GM12892 (cell line): Measurements from ENCODE around the gene GCLC.

ENCODE experiments used
- POLR2A ChIP-seq: IDR thresholded peaks from 2 replicates; pipeline ENCODE4 v1.6.1; 2011; ENCODE audit warnings: low read depth, low read length, control low read depth
- POLR2AphosphoS5 ChIP-seq: IDR thresholded peaks from 2 replicates; pipeline ENCODE4 v1.6.1; 2011; ENCODE audit warnings: low read depth, low read length, control low read depth
- TAF1 ChIP-seq: IDR thresholded peaks from 2 replicates; pipeline ENCODE4 v1.6.1; 2011; ENCODE audit warnings: low read depth, mild to moderate bottlenecking, control low read depth, low read length, borderline replicate concordance

DNA sequence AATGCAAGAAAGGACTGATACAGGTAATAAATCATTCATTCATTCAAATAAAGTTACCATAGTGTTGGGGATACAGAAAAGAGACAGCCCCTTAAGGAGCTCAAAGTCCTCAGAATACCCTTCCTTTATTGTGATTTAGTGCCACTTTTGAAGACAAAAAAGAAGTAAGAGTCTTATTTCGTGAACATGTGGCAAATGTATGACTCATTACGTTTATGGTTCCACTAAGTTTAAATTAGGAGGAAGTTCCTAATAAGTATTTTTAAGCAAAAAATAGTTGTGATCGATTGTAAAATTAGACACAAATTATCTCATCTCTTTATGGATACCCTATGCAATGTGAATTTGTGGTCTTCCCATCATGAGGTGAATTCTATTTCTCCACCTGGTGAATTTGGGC lies 38.5 kb upstream of the GCLC start:
- TF ChIP-seq POLR2A (no peak), TAF1 (no peak), POLR2AphosphoS5 (no peak)
